HG02884 (cell line): Measurements from ENCODE around the gene PRDX1.
"Not testable (repeated sequence)": the region's sequence is repeated elsewhere in the genome, so short reads cannot be mapped to it uniquely, and the experiment has no call there.

Source experiments
- ATAC-seq: cut with Tn5 transposase; IDR thresholded peaks from one replicate; pipeline ENCODE4 v1.9.1; 2021; ENCODE audit warnings: mild to moderate bottlenecking, moderate library complexity; ENCODE audit not compliant: unreplicated experiment

Gene PRDX1

DNA sequence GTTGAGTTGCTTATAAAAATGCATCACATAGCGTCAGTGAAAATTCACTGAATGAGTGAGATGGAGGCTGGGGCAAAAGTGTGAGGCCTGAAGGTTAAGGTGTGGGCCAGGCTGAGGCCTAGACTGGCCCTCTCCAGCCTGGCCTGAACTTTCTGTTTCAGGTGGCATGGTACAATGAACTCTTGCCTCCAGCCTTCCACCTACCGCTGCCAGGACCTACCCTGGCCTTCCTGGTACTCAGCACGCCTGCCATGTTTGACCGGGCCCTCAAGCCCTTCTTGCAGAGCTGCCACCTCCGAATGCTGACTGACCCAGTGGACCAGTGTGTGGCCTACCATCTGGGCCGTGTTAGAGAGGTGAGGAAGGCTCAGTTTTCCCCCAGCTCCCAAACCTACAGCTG is 14.5 kb downstream of the PRDX1 start:
- no peak for ATAC-seq

DNA sequence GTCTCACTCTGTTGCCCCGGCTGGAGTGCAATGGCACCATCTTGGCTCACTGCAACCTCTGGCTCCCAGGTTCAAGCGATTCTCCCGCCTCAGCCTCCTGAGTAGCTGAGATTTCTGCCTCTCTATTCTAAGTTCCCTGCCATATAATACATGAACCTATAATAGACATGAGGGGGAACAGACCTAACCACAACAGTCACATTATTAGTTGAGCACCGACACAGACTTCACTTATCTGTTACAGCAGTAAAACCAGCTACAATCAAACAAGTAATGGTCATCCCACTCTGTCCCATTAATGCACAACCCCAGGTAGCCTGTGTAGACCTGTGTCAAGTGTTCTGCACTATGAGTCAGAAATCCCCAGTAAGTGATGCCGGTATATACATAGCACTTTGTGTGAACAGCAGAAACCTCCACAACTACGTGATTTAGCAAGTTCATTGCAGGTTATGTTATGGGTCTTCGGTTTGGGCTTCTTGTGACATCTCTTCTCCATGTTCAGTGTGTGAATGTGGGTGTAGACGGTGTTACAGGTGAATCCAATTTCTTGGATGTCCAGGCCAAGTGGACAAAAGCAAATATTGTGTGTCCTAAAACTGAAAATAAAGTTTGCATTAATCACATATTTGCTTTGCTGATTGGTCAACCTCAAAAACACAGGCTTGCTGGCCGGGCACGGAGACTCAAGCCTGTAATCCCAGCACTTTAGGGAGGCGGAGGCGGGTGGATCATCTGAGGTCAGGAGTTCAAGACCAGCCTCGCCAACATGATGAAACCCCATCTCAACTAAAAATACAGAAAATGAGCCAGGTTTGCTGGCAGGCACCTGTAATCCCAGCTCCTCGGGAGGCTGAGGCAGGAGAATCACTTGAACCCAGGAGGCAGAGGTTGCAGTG is 18.0 kb downstream of the PRDX1 start:
- no peak for ATAC-seq

DNA sequence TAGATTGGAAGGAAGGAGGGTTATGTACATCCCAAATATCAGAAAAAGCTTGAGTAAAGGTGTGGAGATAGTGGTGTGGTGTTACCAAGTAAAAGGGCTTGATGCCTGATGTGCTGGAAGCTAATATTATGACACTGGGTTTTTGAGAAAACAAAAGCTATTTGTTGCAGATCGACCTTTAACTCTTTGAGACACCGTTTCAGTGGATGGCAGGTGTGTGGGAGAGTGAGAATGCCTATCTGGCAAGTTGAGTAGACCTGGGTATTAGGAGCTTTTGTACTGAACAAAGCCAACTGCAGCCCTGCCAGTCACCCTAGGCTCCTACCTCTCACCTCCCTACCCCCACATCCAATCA is 20.2 kb downstream of the PRDX1 start:
- no peak for ATAC-seq

DNA sequence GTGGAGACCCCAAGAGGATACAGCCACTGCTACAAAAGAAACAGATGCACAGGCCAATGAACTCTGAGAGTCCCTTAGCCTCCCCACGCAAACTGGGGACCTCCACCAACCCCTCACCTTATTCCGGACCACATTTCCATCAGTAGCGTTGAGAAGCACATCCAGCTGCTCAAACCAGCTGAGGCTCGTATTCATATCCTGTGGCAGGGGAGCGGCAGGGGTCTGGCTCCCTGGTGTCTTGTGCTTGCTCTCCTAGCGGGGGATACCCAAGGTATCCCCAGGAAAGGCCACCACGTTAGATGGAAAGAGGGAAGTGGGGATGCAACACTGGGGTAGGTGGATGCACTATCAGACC is 22.3 kb downstream of the PRDX1 start:
- ATAC-seq, result no peak

DNA sequence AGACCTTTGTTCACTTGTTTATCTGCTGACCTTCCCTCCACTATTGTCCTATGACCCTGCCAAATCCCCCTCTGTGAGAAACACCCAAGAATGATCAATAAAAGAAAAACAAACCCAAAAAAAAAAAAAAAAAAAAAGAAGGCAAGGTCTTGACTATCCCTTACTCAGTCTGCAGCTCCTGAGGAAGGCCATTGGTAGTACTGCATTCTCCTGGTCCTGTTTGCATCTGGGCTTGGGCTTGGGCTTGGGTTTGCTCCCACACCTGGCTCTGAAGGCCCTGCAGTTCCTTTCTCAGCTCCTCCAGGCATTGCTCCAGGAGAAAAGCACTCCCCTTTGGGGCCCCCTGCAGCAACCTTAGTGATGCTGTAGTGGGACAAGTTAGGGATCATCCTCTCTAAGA is 23.4 kb downstream of the PRDX1 start:
- no peak for ATAC-seq

DNA sequence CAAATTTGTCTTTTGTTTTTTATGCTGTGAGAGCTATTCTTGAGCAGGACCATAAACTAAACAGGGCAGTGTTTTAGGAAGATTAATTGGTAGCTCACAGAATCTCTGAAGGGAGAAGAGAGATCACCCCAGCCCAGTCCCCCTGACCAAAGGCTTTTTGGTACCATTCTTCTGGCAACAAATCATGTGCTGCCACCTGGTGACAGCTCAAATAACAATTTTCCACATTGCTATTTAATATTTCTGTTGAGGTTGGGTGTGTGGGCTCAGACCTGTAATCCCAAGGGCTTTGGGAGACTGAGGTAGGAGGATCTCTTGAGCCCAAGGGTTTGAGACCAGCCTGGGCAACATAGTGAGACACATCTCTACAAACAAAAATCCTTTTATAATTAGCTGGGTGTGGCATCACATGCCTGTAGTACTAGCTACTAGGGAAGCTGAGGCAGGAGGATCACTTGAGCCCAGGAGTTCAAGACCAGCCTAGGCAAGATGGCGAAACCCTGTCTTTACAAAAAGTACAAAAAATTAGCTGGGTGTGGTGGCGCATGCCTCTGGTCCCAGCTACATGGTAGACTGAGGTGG is 28.5 kb downstream of the PRDX1 start:
- no peak for ATAC-seq

DNA sequence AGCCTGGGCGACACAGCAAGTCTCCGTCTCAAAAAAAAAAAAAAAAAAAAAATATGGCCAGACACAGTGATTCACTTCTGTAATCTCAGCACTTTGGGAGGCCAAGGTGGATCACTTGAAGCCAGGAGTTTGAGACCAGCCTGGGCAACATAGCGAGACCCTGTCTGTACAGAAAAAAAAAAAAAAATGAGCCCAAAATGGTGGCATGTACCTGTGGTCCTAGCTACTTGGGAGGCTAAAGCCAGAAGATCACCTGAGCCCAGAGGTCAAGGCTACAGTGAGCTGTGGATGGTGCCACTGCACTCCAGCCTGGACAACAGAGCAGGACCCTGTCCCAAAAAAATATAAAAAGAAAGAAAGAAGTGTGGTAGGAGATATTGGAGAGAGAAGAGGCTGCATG is 29.0 kb downstream of the PRDX1 start:
- ATAC-seq, result no peak

DNA sequence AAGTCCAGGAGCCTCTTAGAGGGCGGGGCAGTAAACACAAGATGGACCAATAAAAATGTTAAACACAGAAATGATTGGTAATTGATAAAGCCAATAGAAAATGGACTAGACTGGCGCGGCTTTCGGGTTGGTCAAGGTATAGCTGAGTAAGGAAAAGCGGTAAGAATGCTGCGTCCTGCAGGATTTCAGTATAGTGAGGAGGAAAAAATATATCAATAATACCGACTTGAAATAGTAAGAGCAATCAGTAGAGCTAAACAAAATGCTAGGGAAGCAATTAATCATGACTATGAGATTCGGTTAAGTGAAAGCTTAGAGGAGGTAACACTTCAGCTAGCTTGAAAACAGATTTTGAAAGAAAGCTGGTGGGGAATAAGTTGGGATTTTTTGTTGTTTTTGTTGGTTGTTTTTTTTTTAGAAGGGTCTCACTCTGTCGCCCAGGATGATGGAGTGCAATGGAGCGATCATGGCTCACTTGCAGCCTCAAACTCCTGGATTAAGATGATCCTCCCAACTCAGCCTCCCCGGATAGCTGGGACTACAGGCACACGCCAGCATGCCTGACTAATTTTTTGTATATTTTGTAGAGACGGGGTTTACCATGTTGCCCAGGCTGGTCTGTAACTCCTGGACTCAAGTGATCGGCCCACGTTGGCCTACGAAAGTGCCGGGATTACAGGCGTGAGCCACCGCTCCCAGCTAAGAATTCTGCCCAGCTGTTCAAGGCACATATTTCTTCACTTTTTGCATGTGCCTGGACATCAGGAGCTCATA is 30.0 kb downstream of the PRDX1 start:
- no peak for ATAC-seq

DNA sequence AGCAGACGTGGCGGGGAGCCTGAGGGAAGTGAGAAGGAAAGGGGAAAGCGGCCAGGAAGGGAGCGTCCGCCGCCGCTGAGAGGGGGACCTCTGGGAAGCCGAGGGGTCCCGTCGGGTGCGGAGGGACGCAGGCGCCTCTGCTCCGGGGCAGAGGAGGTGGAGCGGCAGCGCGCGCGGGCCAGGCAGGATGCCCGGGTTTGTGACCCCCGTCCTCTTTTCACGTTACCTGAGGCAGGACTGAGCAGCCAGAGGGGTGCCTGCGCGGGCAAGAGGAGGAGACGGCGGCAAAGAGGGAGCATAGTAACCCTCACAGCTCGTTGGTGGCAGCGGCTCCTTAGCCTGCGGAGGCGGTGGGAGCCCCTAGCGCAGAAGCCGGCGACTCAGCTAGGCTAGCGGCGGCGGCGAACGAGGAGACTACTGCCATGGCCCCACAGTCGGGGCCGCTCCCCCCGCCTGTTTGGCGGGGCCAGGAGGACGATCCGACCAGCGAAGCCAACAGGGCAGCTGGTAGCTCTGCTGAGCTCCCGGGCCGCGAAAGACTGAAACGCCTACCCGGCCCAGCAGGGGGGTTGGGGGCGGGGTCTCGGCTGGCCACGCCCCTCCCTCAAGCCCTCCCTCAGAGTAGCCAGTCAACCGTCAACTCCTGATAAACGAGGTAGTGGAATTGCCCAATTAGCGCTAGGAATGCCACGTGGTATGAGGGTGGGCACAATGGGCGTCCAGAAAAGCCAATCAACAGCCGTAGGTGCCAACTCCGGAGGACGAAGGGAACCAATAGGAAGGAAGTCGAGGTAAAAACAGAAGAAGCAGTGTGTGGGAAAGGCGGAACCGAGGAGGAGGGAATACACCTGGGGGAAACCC is 30.8 kb downstream of the PRDX1 start, which contains the start of gene TESK2:
Gene TESK2 (minus strand): TSS at position 538 of the 861 bp plus-strand sequence. CDS start 33,378 bp downstream, outside the sequence.
- peak; percentile 76 for ATAC-seq

DNA sequence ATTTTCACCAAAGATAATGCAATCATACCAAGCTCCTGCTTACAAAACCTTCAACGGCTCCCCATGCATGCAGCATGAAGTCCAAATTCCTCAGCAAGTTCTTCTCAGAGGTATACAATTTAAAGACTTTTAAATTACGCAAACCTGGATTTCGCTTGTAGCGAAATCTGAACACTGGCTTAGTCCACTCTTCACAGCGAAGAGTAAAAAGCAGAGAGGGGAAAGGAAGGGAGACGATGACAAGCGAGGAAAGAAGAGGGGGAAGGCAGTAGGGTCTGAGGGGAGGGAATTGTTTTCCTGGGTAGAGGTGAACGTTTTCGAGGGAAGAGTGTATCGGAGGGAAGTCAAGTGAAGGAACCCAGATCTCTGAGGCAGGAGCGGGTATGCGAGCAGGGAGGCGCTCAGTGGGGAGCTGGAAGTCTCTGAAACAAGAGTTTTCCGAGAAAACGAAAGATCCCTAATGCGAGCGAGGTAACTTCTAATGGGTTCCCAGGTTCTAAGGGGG is 31.5 kb downstream of the PRDX1 start:
- no peak for ATAC-seq

DNA sequence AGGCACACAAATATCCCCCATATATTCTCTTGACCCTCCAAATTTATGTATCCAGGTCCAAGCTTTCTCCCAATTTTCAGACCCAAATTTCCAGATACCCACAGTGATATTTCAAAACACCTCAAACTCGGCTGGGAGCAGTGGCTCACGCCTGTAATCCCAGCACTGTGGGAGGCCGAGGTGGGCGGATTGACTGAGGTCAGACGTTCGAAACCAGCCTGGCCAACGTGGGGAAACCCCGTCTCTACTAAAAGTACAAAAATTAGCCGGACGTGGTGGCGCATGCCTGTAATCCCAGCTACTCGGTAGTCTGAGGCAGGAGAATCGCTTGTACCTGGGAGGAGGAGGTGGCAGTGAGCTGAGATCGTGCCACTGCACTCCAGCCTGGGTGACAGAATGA is 32.3 kb downstream of the PRDX1 start:
- not testable (repeated sequence) for ATAC-seq

DNA sequence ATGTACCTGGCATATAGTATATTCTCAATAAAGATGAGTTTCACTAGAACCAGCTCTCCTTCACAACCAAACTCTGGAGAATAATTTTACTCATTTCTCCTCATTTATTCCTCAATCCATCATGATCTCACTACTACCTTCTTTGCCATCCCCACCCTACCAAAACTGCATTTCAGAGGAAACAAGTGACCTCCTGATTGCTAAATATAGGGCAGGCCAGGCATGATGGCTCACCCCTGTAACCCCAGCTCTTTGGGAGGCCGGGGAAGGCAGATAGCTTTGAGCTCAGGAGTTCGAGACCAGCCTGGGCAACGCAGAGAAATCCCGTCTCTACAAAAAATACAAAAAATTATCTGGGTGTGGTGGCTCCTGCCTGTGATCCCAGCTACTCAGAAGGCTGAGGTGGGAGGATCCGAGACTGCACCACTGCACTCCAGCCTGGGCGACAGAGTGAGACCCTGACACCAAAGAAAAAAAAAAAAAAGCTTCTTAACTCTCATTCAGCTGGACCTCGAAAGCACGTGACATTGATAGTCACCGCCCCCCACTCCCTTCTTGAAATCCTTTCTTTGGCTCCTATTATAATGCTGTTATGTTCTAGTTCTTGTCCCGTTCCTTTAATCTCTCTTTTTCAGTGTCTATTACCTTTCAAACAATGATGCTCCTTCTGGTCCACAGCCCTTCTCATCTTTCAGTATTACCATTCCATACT is 32.9 kb downstream of the PRDX1 start:
- ATAC-seq, result no peak

DNA sequence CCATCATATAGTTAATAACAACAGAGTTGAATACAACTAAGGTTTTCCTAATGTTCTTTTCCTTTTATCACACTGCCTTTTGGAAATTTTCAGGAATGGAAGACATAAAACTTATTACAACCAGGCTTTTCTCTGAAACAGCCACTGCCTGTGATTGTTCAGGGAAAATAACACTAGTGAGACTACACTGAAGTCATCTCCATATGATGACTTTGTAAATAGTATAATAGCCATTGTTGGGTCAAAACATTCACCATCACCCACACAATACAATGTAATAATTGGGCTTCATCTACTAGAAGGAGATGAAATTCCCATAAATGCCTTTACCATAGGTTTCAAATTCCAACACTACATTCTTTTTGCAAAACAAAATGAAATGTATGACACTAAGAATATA is 35.7 kb downstream of the PRDX1 start:
- ATAC-seq, result no peak

DNA sequence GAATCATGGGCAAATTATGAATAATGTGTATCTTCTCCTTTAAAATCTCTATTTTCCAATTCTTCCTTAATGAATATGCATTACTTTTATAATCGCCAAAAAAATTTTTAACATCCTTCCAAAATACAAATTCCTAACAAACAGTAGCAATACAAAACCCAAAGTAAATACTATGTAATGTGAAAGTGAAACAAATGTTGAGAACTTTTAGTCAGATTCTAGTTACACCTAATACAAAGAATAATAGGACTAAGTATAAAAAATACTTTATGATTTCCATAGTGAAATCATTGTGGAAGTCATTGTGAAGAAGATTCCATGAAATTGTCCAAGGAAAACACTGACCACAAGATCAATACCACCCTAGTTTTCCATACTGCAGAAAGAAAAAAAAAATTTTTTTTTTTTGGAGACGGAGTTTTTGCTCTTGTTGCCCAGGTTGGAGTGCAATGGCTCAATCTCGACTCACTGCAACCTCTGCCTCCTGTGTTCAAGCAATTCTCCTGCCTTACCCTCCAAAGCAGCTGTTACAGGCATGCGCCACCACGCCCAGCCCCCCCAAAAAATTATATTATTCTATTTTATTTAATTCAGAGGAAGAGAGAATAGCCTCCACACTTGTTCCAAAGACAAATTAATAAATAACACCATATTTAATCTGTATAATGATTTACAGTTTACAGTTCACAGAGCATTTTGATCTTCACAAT is 42.5 kb downstream of the PRDX1 start:
- ATAC-seq, result no peak

DNA sequence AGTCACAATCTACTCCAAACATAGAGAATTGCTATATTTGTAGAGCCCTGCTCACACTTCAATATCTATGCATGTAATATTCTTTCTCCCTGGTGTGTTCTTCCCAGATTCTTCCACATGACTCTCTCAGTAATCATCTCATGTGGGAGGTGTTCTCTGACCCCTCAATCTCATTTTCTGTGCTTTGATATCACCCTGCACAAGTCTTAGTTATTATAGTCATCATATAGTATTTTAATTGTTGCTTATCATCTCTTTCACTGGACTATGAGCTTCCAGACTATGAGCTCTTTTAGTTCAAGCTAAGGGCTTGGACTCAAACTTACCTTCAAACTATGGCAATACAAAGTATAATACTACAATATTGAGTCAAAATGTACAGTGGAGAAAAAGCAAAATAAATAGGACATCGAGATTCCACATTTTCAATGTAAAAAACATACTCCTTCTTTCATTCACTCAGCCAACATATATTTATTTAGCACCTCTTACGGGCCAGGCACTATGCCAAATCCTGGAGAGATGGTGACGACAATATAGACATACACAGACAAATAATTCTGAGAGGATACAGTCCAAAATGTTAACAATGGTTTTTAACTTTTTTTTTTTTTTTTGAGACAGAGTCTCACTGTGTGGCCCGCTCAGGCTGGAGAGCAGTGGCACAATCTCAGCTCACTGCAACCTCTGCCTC is 43.4 kb downstream of the PRDX1 start:
- no peak for ATAC-seq

DNA sequence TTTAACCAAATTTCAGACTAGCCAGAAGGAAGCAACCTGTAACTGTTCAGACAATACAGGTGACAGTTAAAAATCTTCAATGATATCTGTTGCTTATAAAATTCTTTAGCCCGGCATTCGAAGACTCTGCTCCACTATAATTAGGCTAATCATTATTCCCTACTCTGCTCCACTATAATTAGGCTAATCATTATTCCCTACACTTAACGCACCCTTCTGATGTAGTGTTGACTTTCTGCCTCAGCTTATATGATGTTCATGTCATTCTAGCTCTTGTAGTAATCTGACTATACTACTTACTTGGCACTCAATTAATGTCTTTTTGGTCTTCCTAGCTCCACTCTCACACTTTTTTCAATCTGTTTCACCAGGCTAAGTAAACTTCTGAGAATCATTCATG is 44.0 kb downstream of the PRDX1 start:
- no peak for ATAC-seq

DNA sequence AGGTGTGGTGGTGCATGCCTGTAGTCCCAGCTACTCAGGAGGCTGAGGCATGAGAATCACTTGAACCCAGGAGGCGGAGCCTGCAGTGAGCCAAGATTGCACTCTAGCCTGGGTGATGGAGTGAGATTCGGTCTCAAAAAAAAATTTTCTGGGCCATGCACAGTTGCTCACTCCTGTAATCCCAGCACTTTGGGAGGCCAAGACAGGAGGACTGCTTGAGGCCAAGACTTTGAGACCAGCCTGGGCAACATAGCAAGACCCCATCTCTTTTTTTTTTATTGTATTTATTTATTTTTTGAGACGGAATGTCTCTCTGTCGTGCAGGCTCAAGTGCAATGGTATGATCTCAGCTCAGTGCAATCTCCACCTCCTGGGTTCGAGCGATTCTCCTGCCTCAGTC is 47.5 kb downstream of the PRDX1 start:
- not testable (repeated sequence) for ATAC-seq

DNA sequence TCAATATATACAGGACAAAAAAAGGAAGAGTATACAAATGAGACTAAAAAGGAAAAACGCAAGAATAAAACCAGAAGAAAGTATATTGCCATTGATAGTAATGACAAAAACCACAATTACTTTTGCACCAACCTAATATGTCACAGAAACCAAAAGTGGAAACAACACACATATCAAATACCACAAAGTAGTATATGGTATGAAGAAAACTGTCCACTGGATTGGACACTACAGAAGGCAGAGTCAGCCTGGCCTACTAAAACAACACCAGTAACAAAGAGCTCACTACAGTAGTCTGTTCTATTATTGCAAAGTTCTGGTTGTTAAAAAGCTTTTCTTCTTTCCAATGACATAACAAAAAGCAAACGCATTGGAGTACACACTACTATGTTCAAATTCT is 48.4 kb downstream of the PRDX1 start:
- ATAC-seq, result no peak

DNA sequence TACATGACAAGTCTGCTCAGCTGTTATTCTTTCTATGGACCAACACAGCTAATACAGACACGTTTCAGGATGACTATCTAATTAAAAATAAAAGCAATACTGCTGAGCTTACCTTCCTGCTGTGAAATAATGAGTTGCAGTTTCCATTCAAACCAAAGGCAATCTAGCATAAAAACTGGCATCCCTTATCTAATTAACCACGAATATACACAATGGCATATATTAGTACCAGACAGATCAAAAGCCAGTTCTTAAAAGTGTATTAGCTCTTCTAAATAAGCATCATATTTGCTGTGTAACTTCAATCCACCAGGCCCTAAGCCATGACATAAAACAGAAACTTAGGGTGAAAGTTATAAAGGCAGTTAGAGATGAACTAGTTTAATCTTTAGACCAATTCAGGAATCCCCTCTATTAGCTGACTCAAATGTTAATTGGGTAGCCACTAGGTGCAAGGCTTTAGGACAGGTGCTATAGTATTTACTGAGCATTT is 51.3 kb downstream of the PRDX1 start:
- no peak for ATAC-seq
